HTERT RPE-1 (cell line): Measurements from ENCODE around the gene APC2.
"Not testable (repeated sequence)": the region's sequence is repeated elsewhere in the genome, so short reads cannot be mapped to it uniquely, and the experiment has no call there.

Experiments
- in situ Hi-C: fragments of 300-500 bp; cut with MboI; formaldehyde crosslinking; loops from 4 replicates; pipeline ENCODE4 v1.14.3; 2020; ENCODE audit warnings: low sequenced_read_pairs

The APC2 gene

DNA sequence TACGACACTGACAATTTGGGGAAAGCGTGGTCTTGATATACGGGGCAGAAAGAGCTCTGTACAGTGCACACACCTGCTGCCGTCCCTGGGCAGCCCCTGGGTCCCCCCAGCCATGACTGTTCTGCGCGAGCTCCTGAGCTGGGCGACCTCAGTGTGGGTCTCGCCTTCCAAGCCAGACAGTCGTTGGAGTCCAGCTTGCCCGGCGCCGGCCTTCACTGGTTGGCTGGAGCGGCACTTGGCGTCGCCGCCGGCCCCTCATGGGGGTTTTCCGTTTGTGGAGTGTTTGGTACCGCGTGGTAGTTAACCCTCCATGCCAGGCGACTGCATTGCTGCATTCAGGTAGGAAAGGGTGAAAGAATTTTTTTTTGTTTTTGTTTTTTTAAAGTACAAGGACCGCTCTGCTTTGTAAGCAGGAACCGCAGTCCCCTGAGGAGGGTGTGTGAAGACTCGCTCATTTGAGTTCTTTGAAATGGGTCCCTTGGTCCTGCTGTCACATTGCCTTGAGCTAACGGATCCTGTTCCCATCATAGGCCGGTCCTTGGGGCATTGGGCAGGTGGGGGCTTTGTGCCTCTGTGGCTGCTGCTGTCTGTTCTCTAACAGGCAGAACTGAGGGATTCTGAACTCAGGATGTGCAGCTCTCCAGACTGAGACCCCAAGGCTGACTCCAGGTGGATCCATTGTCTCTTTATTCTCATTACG, 22.6 kb upstream of the APC2 start:
- in situ Hi-C loops = no loop called here

DNA sequence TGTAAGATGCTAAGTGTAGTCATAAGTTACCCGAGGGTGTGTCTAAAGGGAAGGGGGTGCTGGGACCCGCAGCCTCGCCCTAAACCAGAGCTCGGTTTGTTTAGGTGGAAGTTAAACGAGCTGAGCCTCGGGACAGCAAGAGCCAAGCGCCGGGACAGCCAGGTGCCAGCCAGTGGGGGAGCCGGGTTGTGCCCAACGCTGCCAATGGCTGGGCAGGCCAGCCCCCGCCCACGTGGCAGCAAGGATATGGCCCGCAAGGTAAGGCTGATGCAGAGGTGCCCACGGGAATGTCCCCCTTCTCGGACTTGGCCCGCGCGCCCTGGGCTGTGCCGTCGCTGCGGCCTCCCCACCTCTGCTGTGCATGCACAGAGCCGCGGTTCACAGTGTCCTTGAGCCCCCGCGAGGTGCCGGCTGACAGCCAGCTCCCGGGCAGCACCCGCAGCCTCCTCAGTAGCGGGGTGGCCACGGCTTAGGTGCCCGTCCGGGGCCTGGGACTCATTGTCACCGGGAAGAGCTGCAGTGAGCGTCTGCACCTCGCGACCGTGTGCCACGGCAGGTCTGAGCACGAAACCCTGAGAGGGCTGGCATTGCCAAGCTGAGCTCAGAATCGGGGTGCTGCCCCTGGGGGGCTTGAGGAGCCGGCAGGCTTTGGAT, 21.1 kb upstream of the APC2 start:
- in situ Hi-C loops = no loop called here

DNA sequence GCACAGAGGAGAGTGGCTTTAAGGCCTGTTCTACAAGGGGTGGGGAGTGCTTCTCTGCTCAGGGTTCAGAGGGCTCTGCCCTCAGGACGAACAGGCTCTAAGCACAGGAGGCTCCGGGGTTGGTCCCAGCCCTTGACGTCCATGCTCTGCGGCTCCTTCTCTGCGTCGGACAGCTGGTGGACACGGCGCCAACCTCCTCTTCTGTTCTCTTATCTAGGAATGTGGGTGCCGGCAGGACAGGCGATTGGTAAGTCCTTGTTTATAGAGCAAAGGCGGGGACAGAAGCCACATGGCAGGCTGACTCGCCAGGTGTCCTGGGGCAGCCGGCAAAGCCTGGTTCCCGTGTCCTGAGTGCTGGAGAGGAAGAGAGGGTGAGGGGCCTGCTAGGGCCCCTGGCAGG, 20.2 kb upstream of the APC2 start:
- in situ Hi-C loops = no loop called here

DNA sequence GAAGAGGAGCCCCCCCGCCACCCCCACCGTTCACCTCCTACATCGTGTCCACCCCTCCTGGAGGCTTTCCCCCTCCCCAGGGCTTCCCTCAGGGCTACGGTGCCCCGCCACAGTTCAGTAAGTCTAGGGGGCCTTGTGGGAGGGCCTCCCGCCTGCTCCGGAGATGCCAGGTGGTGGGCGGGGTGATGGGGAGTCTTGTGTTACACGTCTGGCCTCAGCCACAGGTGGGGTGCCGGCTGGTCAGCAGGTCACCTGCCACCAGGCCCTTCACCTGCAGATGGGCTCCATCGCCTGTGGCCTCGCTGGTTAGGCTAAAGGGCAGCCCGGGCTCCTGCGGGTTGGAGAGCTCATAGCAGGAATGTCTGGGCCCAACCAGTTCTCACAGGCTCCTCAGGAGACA, 19.7 kb upstream of the APC2 start:
- in situ Hi-C loops = no loop called here

DNA sequence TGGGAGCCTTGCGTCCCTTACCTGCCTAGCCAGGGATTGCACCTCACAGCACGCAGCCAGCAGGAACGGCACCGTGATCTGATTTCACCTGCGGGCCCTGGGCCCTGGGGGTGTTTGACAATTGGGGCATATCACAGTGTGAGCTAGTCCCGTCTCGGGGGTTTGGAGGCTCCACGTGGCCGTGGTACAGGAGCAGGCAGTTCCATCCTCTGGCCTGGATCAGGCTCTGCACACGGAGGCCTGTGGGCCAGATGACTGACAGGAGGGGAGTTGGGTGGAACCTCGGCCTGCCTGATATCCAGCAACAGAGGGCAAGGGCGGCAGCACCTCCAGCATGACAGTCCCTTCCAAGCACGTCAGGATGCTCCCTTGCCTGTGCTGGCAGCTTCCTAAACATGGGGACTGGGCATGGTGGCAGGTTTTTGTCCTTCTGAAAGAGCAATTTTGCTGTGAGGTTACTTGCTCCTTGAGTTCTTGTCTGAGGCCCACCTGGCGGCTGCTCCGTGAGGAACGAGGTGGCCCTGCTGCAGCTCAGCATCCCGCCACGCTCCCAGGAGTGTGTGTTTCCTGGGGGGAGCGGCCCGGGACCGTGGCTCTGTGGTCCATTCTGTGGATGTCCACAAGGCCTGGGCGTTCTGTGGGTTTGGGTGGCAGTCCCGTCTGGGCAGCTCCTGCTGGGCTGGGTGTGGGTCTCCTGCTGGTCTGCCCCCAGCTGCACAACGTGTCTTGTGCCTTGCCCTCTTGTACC, 18.0 kb upstream of the APC2 start:
- in situ Hi-C loops = no loop called here

DNA sequence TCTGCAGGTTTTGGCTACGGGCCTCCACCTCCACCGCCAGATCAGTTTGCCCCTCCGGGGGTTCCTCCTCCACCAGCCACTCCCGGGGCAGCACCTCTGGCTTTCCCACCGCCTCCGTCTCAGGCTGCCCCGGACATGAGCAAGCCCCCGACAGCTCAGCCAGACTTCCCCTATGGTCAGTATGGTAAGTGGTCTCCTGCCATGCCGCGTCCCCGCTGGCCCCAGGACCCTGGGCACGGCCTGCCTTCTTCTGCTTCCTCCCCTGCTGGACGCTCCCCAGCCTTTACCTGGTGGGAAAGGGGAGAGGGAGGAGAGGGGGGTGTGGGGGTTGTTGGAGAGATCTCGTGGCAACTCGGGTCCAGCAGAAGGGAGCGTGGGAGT, 17.4 kb upstream of the APC2 start:
- in situ Hi-C loops = no loop called here

DNA sequence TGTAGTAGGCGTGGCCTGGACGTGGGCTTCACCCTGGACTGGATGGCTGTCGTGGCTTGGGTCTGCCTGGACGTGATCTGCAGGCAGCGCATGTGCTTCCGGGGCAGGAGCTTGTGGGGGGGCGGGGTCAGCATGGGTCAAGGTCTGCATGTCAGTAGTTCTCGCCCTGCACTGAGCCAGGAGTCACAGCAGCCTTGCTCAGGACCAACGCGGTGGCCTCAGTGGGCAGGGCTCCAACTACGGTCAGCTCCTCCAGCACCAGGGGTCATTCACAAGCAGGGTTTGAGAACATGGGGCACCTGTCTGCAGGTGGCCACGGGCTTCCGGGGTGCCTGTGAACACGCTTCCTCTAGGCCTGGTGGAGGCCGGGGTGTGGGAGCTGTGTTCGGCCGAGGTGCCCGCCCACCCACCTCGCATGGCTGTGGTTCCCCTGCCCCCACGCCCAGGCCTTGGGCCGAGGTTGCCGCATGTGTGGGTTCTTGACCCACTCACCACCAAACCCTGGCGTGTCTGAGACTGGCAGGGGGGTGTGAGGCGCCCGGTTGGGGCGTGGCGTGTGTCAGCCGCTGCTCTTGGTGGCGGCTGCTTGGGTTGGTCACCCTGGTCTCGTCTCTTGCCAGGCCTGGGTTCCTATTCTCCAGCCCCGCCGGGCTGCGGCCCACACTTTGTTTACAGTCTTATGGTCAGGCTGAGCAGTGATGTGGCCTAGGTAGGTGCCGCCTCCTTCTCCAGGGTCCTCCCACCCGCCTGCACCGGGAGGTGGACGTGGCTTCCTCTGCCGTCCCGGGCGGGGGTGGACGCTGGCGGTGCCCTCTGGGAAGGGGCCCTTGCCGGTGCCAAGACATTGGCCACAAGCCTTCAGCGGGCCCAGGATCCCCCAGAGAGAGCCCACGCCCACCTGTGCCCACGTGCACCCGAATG, 16.5 kb upstream of the APC2 start:
- in situ Hi-C loops = no loop called here

DNA sequence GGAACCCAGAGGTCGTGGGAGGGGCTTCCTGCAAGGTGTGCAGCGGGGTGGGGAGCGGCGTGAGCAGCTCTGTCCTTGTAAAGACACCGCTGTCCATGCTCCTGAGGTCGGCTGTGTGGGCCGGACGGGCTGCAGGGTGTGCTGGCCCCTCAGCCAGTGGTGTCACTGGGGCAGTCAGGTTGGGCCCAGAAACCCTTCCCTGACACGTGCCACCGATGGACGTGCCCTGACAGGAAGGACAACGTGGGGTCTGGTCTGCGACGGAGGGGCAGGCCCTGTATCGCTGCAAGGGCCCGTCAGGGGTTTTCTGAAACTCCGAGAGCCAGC, 15.9 kb upstream of the APC2 start:
- in situ Hi-C loops = no loop called here

DNA sequence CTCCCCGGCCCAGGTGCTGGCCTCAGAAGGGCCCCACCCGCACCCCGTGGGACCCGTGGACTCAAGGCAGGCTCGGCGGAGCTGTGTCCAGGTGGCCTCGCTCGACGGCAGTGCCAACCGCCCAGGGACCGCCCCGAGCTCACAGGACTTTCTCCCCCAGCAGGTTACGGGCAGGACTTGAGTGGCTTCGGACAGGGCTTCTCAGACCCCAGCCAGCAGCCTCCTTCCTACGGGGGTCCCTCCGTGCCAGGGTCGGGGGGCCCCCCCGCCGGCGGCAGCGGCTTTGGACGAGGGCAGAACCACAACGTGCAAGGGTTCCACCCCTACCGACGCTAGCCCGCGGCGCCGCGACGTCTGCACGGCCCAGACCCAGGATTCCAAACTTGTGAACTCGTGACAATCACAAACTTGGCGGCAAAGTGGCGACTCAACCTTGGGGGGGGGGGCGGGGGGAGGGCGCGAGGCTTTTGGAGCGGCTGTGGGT, 15.3 kb upstream of the APC2 start:
- in situ Hi-C loops = no loop called here

DNA sequence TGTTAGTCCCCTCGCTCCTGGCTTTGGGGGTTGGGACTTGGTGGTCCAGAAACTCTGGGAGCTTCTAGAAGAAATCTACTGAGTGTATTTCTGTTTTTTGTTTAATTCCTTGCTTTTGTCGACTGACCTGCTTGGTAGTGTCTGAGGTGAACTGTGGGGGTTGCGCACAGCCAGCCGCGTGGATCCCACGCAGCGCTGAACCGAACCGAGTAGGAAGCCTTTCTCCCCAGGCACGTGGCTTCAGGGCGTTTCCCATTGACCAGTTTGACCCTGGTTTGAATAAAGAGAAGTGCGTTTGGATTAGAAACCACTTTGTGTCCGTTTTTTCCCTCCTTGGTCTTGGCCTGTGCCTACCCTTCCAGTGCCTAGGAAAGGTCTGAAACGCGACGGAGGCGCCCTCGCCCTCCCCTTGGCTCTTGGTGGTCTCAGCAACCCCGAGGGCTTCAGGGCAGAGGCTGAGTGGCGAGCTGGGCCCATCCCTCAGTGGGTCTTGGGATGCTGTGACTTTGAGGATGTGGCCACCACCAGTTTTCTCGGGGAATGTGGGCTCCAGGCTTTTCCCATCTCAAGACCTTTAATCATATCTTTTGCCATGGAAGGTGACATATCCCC, 14.4 kb upstream of the APC2 start:
- in situ Hi-C loops = no loop called here

DNA sequence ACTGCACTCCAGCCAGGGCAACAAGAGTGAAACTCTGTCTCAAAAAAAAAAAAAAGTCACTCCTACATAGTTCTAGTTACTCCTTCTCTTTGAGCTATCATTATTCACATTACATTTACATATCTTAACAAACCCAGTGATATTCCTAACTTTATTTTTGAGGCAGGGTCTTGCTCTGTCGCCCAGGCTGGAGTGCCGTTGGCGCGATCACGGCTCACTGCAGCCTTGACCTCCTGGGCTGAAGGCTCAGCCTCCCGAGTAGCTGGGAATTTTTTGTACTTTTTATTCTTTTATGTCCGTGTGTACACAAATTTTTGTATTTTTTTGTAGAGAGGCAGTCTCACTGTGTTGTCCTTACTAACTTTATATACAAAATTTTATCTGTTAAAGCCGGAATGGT, 12.3 kb upstream of the APC2 start:
- in situ Hi-C loops = no loop called here

DNA sequence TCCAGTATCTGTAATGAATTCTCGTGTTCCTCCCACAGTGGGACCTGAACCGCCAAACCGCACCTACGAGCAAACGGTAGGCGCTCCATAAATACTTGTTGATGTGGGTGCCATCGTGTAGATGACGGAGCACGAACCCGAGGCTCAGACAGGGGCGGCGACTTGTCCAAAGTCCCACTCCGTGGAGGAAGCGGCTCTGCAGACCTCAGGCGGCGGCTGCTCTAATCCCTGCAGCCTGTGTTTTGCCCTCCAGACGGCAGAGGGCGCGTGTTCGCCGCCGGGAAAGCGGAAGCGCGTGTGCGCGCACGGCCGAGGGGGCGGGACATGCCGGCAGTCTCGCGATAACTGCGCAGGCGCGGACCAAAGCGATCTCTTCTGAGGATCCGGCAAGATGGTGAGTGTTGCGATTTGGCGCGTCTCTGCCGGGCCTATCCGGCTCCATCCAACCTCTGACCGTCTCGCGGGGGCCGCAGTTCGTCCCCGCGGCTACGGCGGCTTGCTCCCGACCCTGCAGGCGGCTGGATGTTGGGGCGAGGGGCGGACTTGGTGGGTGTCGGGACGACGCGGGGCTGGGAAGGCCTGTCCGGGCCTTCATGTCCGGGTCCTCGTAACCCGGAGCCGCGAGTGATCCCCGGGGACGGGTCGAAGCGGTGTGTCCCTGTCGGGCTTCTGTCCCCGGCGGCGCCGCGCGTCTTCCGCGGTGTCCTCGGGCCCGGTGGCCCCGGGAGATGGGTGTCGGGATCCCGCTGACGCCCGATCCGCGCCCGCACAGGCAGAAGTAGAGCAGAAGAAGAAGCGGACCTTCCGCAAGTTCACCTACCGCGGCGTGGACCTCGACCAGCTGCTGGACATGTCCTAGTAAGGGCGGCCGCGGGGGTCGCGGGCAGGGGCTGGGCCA, 11.6 kb upstream of the APC2 start, which contains the start of gene RPS15:
TSS of gene RPS15 (plus strand) at position 362 of the 898 bp plus-strand sequence. CDS start at position 392, 30 bp downstream.
- in situ Hi-C loops = no loop called here

DNA sequence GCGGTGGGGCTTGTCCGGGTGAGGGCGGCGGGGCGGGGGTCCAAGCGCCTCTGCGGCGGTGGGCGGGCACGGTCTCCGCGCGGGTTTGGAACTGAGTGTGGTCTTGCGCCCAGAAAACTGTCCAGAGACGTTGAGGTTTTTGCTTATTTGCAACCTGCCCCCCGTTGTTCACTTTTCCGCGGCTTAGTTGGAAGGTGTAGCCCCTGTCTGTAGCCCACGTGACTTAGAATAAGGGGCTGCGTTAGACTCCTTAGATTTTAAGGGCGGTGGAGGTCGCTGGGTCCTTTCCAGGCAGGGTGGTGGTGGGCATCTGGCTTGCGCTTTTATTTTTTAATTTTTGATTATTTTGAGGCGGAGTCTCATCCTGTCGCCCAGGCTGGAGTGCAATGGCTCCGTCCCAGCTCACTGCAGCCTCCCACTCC, 11.0 kb upstream of the APC2 start:
- in situ Hi-C loops = no loop called here

DNA sequence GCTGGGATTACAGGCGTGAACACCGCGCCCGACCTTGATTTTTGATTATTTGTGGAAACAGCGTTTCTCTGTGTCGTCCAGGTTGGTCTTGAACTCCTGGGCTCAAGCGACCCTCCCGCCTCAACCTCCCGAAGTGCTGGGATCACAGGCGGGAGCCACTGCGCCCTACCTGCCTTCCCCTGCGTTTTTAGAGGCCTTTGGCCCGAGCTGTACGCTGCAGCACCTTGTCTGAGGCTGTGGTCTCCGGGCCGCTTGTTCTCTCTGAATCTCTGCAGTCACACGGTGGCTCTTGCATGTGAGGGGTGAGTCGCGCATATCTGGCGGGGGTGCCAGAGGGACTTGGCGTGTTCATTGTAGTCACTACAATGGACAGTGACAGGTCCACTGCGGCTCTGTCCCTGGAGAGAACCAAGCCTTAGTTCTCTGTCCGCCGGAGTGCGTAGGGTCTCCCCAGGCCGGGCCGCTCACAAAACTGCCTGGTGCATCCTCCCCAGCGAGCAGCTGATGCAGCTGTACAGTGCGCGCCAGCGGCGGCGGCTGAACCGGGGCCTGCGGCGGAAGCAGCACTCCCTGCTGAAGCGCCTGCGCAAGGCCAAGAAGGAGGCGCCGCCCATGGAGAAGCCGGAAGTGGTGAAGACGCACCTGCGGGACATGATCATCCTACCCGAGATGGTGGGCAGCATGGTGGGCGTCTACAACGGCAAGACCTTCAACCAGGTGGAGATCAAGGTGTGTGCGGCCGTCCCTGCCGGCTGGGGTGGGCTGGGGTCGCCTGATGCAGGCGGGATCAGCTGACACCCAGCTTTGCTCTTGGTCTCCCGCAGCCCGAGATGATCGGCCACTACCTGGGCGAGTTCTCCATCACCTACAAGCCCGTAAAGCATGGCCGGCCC, 10.2 kb upstream of the APC2 start:
- in situ Hi-C loops = not testable (repeated sequence)

DNA sequence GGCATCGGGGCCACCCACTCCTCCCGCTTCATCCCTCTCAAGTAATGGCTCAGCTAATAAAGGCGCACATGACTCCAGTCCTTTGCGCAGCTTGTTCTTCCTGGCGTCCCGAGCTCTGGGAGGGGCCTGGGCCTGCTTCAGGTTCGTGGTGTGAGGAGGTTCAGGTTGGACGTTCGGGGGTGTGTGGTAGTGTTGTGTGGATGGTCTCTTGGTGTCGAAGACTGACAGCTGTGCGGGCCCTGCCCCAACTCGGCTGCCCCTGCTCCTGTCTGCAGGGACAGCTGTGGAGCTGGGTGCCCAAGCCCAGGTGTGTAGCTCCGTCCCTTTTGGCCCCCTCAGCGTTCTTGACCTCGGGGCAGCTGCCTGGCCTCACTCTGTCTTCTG, 9.5 kb upstream of the APC2 start:
- in situ Hi-C loops = no loop called here

DNA sequence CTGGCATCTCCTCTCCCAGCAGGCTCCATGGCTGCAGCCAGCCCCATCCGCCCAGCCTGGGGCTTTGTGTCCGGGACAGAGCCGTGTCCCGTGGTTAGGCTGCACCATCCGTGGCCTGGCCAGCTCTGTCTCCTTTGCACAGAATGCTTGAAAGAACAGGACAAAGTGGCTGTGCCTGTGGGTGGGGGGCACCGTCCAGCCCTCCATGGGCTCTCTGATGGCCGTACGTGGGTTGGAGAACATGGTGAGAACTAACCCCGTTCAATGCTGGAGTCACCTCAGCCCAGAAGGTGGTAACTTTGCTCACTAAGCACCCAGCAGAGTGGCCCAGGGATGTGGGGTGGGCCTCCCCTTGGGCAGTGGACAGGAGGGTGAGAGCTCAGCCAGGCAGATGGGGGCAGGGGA, 8.9 kb upstream of the APC2 start:
- in situ Hi-C loops = no loop called here

DNA sequence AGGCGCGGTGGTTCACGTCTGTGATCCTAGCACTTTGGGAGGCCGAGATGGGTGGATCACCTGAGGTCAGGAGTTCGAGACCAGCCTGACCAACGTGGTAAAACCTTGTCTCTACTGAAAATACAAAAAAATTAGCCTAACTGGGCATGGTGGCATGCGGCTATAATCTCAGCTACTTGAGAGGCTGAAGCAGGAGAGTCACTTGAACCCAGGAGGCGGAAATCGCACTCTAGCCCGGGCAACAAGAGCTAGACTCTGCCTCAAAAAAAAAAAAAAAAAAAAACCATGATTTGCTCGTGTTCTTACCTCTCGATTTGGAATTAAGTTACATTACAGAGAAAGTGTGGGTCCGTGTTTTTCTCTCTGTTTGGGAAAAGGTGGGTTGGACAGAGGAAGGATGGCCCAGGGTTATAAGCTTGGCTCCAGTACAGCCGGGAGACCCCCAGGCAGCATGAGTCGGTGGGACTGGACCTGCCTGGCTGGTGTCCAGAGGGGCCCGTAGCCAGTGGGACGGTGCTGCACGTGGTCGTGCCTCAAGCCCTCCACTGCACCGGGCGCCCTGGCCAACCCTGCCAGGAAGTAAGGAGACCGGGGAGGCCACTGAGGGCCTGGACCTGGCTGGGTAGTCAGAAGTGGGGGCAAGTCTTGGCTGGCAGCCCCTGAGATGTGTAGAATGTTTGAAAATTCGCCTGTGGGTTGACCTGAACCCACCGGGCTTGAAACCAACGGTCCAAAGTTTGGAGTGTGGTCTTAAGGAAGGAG, 8.1 kb upstream of the APC2 start:
- in situ Hi-C loops = no loop called here
